ENCODE measurements around the gene POPDC2. TPM values are rescaled to one million over a fixed set of nuclear protein-coding genes. Genes with fewer than 3 reads are reported as not detected.

Gene POPDC2
- total RNA-seq, 1 experiment from 2014 or later = 0.39 TPM

Other genes with a start within 250 kb of the POPDC2 start
- 40.8 and 41.5 TPM in 2 replicates for gene TMEM39A, start 197.0 kb downstream of the POPDC2 start, total RNA-seq (2014; rRNA removed; shearing (Covaris generic))
- gene POGLUT1, start 191.6 kb downstream of the POPDC2 start, total RNA-seq (2014; rRNA removed; shearing (Covaris generic)) = 17.9 and 19.7 TPM in 2 replicates
- 214 and 244 TPM in 2 replicates for gene TIMMDC1, start 162.0 kb downstream of the POPDC2 start, total RNA-seq (2014; rRNA removed; shearing (Covaris generic))
- not detected in 2 replicates for gene CD80, start 101.0 kb downstream of the POPDC2 start, total RNA-seq (2014; rRNA removed; shearing (Covaris generic))
- gene ADPRH, start 81.1 kb downstream of the POPDC2 start, total RNA-seq (2014; rRNA removed; shearing (Covaris generic)) = not detected in 2 replicates
- gene PLA1A, start 62.7 kb downstream of the POPDC2 start, total RNA-seq (2014; rRNA removed; shearing (Covaris generic)) = not detected in 2 replicates
- 109 and 121 TPM in 2 replicates for gene COX17, start 16.8 kb upstream of the POPDC2 start, total RNA-seq (2014; rRNA removed; shearing (Covaris generic))
- 0.13 TPM in 1 of 2 replicates, not detected in the other for gene CFAP91, start 42.4 kb upstream of the POPDC2 start, total RNA-seq (2014; rRNA removed; shearing (Covaris generic))
- 0.03 TPM in 2 replicates for gene NR1I2, start 121.5 kb upstream of the POPDC2 start, total RNA-seq (2014; rRNA removed; shearing (Covaris generic))